GM21423 (cell line): Measurements from ENCODE around the gene LCMT1.
"Not testable (repeated sequence)": the region's sequence is repeated elsewhere in the genome, so short reads cannot be mapped to it uniquely, and the experiment has no call there.

Experiments
- ATAC-seq: cut with Tn5 transposase; IDR thresholded peaks from one replicate; pipeline ENCODE4 v1.9.1; 2021; ENCODE audit warnings: mild to moderate bottlenecking, moderate library complexity; ENCODE audit not compliant: unreplicated experiment

Gene LCMT1

GRCh38 chr16:25094596-25094995, 16.9 kb upstream of the LCMT1 start:
- ATAC-seq, result no peak

- no peak for ATAC-seq
Measured at GRCh38 chr16:25095636-25096035, 15.9 kb upstream of the LCMT1 start.

DNA sequence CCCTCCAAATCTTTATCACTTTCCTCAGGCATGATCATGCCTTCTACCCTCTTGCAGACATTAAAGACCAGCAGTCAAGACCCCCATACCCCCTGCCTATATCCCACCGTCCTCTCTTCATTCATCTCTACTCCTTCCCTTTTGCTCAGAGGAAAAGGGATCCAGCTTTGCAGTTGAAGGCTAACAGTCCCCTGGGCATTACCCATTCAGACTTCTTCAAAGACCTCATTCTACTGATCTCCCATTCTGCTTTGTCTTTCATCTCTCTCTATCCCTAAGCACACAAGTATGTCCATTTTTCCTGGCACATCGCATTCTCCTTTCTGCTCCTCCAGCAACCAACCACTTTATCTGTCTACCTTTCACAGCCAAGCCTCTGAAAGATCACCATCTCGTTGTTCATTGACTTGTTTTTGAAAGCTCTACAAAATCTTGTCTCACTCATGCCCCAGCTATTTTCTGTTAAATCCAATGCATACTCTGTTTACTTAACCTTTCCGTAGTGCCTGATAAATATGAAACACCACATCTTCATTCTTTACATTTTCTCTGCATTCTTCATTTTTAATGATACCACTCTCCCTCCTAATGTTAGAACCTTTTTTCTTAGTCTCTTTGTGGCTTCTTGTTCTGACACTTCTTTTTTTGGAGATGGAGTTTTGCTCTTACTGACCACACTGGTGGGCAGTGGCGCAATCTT, 14.1 kb upstream of the LCMT1 start:
- no peak for ATAC-seq

- ATAC-seq, result no peak
Measured at GRCh38 chr16:25100511-25100910, 11.0 kb upstream of the LCMT1 start.

DNA sequence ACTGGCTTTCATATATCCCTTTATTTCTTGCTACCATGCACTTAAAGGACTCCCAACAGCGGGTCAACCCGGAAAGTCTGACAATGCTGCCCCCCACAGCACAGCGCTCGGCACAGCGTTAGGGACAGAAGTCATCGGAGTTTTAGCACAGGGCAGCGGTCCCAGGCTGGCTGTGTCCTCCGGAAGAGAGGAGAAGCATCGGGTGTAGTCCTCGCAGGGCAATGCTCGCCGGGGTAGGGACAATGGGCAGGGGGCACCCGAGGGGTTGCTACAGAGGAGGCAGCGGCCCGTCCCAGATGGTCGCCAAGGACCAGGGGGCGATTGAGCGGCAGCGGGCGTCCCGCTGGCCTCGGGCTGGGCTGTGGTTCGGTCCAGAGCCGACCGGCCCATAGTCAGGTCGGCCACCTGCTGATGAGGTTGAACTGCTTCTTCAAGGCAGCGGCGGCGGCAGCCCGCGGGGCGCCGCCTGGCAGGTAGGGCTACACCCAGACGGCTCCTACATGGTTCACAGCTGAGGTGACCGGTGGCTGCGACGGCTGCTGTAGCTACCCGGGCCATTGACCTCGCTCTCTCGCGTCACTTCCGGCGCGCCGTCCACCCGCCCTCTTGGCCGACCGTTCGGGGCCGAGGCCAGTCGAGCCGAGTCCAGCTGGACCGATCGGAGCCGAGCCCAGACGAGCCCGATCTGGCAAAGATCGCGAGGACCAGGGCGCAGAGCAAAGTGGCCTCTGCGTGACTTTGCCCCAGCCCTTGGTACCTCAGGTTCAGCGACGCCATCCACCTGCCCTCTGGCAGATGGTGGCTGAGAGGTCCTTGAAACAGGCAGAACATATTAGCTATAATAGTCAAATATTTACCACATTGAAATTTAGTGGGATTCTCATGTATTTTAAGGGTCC, 4.7 kb upstream of the LCMT1 start:
- ATAC-seq, result peak; percentile 42

GRCh38 chr16:25107466-25107792, 4.1 kb upstream of the LCMT1 start:
- no peak for ATAC-seq

DNA sequence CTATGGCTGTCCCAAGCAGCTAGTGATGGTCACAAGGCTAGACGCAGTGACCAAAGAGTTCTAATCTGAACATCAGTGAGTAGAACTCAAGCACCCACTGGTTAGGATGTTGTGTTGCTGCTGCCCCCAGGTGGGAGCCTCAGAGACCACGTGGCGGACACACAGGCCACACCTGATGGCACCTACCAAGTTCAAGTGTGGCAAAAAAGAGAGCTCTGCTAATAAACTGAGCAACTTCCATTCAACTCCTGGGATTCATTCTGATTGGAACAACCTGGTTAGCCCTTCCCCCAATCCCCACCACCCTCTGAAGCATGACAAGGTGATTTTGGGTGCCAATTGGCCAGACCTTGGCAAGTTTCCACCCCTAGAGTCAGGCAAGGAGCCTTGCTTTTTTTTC, 3.5 kb upstream of the LCMT1 start:
- ATAC-seq, result no peak

DNA sequence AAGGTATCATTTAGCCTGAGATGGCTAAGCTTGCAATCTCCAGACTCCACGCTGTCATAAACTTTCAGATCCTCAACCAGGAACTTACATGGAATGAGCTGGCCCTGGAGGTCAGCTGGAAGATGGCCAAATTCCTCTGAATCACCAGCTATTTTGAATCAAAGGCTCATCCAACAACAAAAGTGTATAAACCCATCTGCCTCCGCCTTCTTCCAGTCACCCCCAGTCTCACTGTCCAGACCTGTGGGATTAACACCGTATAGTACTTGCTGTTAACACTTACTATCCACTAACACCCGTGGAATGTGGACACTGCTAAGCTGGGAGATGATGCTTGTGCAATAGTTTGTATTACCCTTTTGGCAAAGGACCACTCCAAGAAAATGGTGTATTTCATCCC, 1.9 kb upstream of the LCMT1 start:
- no peak for ATAC-seq

DNA sequence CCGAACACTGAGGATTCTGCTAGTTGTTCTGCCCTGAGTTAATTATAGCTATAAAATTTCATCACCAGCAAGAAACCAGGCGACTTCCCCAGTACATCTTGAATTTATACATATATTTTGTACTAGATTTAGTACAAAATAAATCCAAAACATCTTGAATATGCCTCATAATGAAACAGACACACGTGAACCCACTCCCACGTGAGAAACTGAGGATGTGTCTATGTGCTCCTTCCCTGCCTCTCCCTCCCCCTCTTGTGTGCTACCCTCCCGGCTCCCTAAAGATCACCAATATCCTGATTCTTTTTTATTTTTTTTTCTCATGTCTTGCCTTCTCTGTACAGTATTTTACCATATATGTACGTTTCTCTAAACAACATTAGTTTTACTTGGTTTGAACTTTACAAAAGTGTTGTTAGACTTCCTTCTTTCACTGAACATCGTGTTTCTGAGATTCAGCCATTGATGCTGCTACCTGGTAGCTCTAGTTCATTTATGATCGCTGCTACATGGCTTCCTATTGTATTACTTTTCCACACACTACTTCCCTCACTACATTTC, 1.1 kb upstream of the LCMT1 start:
- ATAC-seq, result no peak

DNA sequence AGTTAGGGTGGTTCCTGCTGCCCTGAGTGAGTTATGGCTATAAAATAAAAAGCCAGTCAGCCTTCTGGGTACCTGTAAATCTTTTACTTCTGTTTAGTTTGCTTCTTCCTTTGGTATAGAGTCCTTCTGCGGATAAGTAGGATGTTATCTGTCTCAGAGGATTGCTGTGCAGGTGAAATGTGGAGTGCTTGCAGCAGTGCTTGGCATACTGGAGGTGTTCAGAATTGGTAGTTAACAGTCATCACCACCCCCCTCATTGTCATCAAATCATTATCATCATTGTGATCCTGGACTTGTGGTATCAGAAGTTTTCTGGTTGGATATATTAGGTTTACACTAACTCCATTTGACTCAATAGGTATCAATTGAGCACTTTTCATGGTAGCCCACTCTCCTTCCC, 2.6 kb downstream of the LCMT1 start:
- ATAC-seq, result no peak

- no peak for ATAC-seq
Measured at GRCh38 chr16:25118851-25119578, 7.5 kb downstream of the LCMT1 start.

- ATAC-seq, result no peak
Measured at GRCh38 chr16:25121824-25122600, 10.5 kb downstream of the LCMT1 start.

DNA sequence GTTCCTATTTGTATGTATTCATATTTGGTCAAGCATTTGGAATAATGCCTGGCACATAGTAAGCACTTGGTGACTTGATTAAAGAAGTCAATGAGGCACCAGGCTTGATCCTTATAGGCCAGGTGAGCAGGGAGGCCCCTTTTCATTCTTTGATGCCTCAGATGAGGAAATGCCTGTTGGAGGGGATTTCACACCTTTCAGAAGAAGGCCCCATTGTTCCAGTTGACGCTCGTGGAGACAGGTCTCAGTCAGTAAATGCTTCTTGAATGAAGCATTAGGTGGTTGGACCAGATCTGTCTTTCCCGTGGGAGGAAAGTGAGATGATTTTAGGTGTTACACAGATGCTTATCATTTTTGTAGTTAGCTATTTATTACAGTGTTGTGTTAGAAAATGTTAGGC, 13.0 kb downstream of the LCMT1 start:
- ATAC-seq, result no peak

- ATAC-seq, result not testable (repeated sequence)
Measured at GRCh38 chr16:25126086-25126666, 14.6 kb downstream of the LCMT1 start.

- ATAC-seq, result no peak
Measured at GRCh38 chr16:25126820-25127232, 15.3 kb downstream of the LCMT1 start.

GRCh38 chr16:25132751-25133150, 21.2 kb downstream of the LCMT1 start:
- ATAC-seq, result not testable (repeated sequence)

DNA sequence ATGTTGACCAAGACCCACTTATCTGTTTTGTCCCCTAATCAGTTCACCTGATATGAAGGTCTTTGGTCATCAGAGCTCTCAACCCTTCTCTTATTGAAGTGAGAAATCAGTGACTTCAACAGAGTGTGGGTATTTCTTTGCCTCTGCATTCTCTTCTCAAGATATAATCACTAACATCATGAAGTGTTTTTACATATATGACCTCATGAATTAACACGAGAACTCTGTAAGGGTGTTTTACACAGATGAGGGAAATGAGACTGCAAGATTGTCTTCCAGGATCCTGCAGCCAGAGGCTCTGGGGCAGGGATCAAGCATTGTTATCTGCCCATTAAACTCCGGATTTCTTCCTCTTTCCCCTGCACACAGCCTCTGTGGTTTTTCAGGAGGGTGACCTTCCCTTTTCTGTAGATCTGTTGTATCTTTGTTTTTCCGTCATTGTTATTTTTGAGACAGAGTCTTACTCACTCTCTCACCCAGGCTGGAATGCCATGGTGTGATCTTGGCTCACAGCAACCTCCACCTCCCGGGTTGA, 22.7 kb downstream of the LCMT1 start:
- no peak for ATAC-seq

DNA sequence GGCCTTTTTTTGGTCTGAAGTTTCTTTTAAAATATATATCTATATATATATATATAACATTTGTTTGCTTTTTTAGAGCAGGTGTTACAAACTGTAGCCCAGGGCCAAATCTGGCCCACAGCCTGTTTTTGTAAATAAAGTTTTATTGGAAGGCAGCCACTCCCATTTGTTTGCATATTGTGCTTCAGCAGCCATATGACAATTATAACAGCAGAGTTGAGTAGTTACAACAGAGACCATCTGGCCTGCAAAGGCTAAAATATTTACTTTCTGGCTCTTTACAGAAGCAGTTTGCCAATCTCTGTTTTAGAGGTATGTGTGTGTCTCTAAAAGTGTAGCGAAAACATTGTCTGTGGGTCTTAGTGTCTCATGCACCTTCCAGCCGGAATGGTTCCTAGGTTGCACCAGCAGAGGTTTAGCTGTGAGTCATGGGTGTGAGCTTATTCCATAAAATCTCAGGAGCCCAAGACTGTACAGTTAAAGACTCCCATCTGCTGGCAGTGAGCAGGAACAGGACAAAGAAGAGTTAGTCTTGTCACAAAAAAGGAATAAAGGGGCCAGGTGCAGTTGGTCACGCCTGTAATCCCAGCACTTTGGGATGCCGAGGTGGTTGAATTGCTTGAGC, 23.8 kb downstream of the LCMT1 start:
- ATAC-seq, result no peak

GRCh38 chr16:25138130-25138529, 26.6 kb downstream of the LCMT1 start:
- no peak for ATAC-seq

- no peak for ATAC-seq
Measured at GRCh38 chr16:25140459-25140858, 28.9 kb downstream of the LCMT1 start.
